Stimulated activated CD8-positive, alpha-beta memory T cell treated with anti-CD3 and anti-CD28 coated beads, Interleukin-4, amount 100 ng/mL, for 24 hours (primary cell): ENCODE results near the gene FTL.
A peak's percentile ranks its signal among the peaks of the same experiment; 100 is the strongest.
"Not testable (repeated sequence)": the region's sequence is repeated elsewhere in the genome, so short reads cannot be mapped to it uniquely, and the experiment has no call there.

Source experiments
- DNase-seq: peaks from one replicate; pipeline ENCODE4 v3.0.0-alpha.2; 2020; ENCODE audit warnings: low read depth

Gene FTL

DNA sequence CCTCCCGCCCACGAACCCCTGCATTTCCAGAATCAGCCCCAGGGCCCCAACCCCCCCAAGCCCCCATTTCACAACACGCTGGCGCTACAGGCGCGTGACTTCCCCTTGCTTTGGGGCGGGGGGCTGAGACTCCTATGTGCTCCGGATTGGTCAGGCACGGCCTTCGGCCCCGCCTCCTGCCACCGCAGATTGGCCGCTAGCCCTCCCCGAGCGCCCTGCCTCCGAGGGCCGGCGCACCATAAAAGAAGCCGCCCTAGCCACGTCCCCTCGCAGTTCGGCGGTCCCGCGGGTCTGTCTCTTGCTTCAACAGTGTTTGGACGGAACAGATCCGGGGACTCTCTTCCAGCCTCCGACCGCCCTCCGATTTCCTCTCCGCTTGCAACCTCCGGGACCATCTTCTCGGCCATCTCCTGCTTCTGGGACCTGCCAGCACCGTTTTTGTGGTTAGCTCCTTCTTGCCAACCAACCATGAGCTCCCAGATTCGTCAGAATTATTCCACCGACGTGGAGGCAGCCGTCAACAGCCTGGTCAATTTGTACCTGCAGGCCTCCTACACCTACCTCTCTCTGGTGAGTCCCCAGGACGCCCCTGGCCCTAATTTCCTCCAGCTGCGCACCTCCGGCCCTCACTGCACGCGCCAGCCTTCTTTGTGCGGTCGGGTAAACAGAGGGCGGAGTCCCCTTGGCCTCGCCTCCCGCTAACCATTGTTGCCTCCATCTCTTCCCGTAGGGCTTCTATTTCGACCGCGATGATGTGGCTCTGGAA lies at the start of gene FTL:
Gene FTL, plus strand, starts transcription at position 270 of the 766 bp plus-strand sequence. Its CDS starts 199 bp downstream, at position 469.
- peak; percentile 90 for DNase-seq

DNA sequence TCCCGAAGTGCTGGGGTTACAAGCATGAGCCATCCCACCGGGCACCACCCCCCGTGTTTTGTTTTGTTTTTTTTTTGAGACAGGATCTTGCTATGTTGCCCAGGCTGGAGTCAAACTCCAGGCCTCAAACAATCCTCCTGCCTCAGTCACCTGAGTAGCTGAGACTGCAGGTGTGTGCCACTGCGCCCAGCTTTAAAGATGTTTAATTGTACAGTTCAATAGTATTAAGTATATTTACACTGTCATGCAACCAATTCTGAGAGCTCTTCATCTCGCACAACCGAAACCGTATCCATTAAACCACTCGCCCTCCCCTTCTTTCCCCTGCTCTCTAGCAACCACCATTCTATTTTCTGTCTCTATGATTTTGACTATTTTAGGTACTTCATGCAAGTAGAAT lies 49.4 kb upstream of the FTL start:
- no peak for DNase-seq

DNA sequence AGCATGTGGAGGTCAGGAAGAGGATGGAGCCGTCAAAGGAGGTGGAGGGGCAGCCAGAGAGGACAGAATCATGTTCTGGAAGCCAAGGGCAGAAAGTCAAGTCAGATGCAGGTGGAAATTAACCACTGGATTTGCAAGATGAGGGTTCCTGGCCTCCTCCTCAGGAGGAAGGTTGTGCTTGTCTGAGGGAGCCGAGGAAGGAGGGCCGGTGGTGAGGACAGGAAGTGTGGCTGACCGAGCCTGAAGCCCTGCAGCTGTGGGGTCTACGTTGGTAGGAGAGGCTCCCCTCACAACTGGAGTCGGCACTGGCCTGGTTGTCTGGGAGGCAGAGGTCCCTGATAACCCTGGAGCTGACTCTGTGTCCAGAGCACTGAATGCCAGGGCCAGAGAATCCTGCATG lies 47.0 kb upstream of the FTL start:
- DNase-seq: no peak

DNA sequence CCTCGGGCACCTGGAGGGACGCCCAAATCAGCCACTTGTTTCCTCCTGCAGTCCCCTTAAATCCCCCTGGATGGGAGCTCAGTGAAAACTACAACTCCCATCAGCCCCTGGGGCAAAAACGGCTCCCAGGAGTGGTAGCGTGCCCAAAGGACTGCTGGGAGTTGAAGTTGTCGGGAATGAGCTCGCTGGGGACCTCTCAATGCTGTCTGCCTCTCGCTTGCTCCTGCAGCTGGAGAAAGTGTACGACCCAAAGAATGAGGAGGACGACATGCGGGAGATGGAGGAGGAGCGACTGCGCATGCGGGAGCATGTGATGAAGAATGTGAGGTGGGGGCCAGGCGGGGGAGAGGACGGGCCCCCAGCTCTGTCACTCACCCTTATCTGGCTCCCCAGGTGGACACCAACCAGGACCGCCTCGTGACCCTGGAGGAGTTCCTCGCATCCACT lies 46.3 kb upstream of the FTL start:
- DNase-seq: no peak

DNA sequence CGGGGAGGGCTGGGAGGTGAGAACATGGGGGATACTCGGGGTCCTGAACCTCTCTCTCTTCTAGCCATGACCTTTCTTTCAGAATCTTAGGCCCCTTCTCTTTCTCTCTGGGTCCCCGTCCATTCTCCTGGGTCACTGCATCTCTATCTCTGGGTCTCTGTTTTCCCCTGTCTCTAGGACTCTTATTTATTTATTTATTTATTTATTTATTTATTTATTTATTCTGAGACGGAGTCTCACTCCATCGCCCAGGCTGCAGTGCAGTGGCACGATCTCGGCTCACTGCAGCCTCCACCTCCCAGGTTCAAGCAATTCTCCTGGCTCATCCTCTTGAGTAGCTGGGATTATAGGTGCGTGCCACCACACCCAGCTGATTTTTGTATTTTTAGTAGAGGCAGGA lies 45.8 kb upstream of the FTL start:
- not testable (repeated sequence) for DNase-seq

DNA sequence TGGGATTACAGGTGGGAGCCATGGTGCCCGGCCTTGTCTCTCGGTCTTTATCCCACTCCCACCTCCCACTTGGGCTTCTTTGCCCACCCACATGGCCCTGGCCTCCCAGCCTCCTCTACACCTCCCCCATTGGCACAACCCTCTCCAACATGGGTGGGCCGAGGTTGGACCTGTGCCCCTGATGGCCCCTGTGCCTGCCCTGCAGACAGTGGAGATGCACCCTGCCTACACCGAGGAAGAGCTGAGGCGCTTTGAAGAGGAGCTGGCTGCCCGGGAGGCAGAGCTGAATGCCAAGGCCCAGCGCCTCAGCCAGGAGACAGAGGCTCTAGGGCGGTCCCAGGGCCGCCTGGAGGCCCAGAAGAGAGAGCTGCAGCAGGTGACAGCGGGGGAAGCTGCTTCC lies 44.2 kb upstream of the FTL start:
- no peak for DNase-seq

DNA sequence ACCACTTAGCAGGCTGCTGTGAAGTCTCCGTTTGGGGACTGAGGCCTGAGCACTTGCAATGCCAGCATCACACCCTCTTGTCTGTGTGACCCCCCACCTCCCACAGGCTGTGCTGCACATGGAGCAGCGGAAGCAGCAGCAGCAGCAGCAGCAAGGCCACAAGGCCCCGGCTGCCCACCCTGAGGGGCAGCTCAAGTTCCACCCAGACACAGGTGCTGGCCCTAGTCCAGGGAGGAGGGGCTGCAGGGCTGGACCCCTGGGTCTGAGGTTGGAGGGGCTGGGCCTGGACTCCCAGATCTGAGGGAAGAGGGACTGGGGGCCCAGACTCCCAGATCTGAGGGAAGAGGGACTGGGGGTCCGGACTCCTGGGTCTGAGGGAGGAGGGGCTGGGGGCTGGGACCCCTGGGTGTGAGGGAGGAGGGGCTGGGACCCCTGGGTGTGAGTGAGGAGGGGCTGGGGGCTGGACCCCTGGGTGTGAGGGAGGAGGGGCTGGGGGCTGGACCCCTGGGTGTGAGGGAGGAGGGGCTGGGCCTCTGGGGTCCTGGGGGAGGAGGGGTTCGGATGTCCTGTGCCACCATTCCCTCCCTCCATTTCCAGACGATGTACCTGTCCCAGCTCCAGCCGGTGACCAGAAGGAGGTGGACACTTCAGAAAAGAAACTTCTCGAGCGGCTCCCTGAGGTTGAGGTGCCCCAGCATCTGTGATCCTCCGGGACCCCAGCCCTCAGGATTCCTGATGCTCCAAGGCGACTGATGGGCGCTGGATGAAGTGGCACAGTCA lies 43.2 kb upstream of the FTL start:
- DNase-seq: no peak

DNA sequence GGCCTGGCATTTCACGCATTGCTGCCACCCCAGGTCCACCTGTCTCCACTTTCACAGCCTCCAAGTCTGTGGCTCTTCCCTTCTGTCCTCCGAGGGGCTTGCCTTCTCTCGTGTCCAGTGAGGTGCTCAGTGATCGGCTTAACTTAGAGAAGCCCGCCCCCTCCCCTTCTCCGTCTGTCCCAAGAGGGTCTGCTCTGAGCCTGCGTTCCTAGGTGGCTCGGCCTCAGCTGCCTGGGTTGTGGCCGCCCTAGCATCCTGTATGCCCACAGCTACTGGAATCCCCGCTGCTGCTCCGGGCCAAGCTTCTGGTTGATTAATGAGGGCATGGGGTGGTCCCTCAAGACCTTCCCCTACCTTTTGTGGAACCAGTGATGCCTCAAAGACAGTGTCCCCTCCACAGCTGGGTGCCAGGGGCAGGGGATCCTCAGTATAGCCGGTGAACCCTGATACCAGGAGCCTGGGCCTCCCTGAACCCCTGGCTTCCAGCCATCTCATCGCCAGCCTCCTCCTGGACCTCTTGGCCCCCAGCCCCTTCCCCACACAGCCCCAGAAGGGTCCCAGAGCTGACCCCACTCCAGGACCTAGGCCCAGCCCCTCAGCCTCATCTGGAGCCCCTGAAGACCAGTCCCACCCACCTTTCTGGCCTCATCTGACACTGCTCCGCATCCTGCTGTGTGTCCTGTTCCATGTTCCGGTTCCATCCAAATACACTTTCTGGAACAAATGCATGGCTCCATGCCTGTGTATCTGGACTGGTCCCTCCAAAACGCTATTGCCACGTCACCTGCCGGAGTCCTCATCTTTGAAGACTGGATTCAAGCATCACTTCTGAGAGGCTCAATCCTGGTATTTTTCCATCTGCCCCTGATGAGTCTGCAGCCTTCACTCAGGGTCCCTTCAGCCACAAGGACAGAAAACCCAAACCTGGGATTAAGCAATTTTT lies 42.3 kb upstream of the FTL start:
- DNase-seq: no peak

DNA sequence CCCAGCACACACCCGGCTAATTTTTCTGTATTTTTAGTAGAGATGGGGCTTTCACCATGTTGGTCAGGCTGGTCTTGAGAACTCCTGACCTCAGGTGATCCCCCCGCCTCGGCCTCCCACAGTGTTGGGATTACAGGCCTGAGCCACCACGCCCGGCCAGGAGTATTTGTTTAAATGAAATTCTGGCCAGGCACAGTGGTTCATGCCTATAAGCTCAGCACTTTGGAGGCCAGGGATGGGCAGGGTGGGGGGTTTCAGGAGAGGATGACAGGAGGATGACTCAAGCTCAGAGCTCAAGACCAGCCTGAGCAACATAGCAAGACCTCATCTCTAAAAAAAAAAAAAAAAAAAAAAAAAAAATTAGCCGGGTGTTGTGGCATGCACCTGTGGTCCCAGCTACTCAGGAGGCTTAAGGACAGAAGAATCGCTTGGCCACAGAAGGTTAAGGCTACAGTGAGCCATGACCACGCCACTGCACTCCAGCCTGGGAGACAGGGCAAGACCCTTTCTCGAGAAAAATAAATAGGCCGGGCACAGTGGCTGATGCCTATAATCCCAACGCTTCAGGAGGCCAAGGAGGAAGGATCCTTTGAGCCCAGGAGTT lies 39.8 kb upstream of the FTL start:
- DNase-seq: no peak

DNA sequence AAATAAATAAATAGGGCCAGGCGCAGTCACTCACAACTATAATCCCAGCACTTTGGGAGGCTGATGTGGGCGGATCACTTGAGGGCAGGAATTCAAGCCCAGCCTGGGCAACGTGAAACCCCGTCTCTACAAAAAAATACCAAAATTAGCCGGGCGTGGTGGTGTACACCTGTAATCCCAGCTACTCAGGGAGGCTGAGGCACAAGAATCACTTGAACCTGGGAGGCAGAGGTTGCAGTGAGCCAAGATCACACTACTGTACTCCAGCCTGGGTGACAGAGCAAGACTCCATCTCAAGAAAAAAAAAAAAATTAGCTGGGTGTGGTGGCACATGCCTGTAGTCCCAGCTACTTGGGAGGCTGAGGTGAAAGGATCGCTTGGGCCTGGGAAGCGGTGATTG lies 39.2 kb upstream of the FTL start:
- DNase-seq: not testable (repeated sequence)

DNA sequence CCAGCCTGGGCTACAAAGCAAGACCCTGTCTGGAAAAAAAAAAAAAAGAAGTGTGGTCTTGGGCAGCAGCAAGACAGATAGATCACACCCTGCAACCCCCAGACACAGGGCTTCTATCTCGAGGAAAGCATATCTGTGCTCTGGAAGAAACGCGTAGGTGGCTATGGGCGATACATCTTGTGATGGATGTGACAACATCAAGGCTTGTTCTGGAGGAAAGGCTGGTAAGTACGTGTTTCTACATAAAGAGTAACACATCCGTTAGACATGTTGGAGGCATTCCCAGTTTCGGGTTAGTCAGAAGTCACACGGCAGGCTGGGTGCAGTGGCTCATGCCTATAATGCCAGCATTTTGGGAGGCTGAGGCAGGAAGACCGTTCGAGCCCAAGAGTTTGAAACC lies 38.2 kb upstream of the FTL start:
- DNase-seq: no peak

DNA sequence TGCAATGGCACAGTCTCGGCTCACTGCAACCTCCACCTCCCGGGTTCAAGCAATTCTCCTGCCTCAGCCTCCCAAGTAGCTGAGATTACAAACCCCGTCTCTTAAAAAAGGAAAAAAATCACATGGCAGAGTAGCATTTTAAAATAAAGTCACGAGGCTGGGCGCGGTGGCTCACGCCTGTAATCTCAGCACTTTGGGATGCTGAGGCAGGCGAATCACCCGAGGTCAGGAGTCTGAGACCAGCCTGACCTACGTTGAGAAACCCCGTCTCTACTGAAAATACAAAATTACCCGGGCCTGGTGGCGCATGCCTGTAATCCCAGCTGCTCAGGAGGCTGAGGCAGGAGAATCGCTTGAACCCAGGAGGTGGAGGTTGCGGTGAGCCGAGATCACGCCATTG lies 37.4 kb upstream of the FTL start:
- DNase-seq: not testable (repeated sequence)

DNA sequence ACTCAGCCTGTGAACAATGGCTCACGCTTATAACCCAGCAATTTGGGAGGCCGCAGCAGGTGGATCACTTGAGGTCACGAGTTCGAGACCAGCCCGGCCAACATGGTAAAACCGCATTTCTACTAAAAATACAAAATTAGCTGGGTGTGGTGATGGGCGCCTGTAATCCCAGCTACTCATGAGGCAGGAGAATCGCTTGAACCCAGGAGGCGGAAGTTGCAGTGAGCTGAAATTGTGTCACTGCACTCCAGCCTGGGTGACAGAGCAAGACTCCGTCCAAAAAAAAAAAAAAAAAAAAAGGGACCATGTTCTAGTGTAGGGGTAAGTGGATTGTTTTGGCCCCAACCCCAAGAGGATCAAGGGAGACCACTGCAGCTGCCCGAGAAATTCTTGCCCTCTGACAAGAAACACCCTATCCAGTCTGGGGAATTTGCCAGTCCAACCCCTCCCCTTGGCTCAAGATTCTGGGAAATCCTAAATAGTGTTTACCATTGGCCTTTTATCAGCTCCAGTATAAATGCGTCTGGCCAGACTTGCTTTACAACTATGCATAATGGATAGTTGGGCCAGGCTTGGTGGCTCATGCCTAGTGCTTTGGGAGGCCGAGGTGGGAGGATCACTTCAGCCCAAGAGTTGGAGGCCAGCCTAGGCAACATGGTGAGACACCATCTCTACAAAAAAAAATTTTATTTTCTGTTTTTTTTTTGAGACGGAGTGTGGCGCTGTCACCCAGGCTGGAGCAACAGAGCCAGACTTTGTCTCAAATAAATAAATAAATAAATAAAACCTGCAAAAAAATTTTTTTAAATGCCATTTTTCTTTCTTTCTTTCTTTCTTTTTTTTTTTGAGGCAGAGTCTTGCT lies 36.7 kb upstream of the FTL start:
- no peak for DNase-seq

DNA sequence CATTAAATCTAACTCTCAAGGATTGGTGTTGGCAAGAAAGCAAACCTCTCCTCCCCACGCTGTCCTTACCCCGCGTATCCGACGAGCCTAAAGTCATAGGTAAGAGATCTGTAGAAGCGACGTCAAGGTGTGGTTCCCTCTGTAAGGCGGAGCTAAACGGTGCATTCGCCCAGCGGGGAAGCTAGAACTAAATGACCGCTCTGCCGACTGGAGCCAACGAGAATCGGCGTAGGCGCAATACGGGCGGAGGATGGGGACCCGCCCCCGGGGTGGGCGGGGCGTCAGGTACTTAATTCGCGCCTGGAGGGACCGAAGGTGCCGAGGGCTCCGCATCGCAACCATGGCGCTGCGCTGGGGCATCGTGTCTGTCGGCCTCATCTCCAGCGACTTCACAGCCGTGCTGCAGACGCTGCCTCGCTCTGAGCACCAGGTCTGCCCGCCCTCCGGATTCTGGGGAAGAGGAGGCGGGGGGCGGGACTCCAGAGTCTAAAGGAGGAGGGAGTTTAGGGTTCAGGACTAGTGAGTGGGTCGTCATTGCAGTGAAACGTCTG lies 31.7 kb upstream of the FTL start, which contains the start of gene DHDH:
Gene DHDH, plus strand, starts transcription at position 318 of the 551 bp plus-strand sequence. Its CDS starts 23 bp downstream, at position 341.
- DNase-seq: peak; percentile 63

DNA sequence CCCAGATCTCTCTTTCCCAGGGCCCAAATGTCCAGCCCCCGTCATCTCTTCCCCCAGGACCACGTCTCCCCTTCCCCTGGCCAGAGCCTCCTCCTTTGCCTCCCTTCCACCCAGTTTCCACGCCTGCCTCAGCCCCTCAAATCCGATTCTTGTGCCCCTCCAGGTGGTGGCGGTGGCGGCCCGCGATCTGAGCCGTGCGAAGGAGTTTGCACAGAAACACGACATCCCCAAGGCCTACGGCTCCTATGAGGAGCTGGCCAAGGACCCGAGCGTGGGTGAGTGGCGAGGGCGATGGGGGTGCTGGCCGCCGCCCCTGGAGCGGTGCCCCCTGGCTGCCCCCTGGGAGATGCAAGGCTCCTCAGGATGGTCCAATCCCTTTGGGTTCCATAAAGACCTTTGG lies 30.3 kb upstream of the FTL start:
- no peak for DNase-seq

DNA sequence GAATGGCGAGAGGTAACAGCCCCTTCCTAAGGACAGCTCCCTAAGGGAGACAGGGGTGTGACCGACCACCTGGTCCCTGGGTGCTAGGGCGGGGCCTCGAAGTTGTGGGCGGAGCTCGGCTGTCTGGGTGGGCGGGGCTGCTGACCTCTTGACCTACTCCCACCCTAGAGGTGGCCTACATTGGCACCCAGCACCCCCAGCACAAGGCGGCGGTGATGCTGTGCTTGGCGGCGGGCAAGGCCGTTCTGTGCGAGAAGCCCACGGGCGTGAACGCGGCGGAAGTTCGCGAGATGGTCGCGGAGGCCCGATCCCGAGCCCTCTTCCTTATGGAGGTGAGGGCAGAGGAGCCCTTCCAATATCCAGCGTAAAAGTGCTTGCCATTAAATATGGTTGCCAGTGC lies 29.2 kb upstream of the FTL start:
- DNase-seq: no peak

DNA sequence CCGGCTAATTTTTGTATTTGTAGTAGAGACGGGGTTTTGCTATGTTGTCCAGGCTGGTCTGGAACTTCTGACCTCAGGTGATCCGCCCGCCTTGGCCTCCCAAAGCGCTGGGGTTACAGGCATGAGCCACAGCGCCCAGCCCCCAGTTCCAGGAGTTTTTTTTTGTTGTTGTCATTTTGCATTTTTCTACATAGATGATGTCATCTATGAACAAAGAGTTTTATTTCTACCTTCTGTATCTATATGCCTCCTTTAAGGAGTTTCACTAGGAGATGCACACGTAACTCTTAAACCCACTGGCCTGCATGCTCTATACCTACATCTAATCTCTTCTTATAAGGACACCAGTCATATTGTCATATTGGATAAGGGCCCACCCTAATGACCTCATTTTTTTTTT lies 26.9 kb upstream of the FTL start:
- DNase-seq: no peak

DNA sequence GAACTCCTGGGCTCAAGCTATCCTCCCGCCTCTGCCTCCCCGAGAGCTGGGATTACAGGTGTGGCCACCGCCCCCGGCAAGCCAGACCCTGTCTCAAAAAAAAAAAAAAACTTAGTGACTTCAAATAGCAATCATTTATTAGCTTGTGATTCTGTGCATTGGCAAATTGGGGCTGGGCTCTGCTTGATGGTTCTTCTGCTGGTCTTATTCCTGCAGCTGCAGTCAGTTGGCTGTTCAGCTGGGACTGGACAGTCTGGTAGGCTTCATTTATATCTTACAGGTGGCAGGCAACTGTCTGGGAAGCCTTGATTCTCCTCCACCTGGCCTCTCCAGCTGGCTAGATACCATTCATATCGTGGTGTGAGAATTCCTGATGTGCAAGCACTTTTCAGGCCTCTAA lies 24.2 kb upstream of the FTL start:
- no peak for DNase-seq

DNA sequence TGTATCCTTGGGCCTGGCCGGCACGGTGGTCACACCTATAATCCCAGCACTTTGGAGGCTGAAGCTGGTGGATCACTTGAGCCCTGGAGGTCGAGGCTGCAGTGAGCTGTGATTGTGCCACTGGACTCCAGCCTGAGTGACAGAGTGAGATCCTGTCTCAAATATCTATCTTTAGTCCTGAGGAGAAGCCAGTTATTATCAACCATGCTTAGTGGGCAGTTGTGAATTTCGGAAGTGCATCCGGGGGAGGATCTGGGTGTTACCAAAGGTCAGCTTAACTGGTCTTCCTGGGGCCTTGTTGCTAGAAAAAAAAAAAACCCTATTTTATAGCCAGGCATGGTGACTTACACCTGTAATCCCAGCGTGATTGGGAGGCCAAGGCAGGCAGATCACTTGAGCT lies 22.0 kb upstream of the FTL start:
- DNase-seq: no peak

DNA sequence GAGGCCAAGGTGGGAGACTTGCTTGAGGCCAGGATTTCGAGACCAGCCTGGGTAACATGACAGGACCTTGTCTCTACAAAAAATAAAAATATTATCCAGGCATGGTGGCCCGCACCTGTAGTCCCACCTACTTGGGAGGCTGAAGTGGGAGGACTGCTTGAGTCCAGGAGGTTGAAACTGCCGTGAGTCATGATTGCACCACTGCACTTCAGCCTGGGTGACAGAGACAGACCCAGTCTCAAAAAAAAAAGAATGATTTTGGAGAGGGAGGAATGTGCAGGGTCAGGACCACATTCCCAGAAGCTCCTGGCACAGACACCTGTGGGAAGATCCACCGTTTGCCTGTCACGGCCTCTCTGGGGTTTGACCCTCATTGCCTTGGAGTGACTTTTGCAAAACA lies 19.7 kb upstream of the FTL start:
- no peak for DNase-seq

DNA sequence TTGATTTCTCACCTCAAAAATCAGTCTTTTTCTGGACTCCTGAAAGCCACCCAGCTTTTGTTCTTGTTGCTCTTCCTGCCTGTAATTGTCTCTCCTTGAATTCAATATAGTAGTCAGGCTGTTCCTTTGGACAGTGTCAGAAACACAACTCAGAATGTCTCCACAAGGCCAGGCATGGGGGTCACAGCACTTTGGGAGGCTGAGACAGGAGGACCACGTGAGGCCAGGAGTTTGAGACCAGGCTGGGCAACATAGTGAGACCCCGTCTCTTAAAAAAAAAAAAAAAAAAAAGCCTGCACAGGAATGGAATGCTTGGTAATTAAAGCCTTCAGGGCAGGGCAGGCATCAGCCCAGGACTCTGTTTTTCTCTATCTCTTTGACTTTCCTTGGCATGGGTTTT lies 19.3 kb upstream of the FTL start:
- no peak for DNase-seq
